GM21723 (cell line): ENCODE results near the gene SIPA1L2.

Experiments
- ATAC-seq: cut with Tn5 transposase; IDR thresholded peaks from one replicate; pipeline ENCODE4 v1.9.1; 2021; ENCODE audit warnings: mild to moderate bottlenecking, moderate library complexity; ENCODE audit not compliant: unreplicated experiment

The SIPA1L2 gene

GRCh38 chr1:232591344-232591743 lies 38.6 kb downstream of the SIPA1L2 start:
- ATAC-seq, result no peak

DNA sequence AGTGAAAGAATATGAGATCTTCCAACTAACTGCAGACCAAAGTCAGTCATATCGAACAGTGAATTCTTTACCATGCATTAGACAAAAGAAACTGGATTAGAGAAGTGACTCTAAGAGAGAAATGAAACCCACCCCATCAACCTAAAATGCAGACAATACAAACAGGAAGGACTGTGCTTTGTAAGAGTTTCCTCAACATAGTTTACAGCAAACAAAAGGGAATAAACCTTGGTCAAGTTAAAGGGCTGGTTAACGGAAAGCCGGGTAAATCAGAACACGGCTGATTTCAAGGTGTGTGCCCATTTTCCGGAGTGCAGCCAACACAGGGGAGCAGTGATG lies 39.2 kb downstream of the SIPA1L2 start:
- ATAC-seq, result peak; percentile 88

- ATAC-seq, result peak; percentile 30
These were observed 39.9 kb downstream of the SIPA1L2 start for GRCh38 chr1:232589812-232590743.

DNA sequence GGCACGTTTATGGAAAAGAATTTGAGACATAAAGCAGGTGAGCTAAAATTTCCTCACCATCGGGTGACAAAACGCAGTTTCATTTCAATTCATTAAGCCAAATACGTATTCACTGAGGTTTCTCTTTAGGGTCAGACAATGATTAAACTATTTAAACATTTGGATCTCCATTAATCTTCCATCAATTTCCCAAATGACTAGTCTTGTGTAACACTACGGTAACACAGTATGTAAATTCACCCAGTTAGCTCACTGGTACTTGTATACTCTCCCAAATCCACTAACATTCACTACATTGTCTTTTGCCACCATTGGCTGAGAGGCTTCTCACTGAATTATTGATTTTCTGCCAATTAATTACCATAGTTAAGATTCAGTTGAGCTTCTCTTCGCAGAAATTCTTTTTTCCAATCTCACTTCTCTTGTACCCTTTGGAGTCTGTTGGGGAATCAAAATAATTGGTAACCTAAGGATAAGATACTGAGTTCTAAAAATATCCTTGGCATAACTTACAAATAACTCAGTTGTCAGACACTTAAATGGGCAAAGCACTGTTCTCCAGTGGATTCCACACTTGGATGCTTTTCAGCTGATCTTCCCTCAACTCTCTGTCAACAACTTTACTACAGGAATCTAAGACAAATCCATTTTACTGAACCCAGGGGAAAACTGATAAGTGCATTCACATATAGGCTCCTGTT lies 40.7 kb downstream of the SIPA1L2 start:
- ATAC-seq, result no peak

DNA sequence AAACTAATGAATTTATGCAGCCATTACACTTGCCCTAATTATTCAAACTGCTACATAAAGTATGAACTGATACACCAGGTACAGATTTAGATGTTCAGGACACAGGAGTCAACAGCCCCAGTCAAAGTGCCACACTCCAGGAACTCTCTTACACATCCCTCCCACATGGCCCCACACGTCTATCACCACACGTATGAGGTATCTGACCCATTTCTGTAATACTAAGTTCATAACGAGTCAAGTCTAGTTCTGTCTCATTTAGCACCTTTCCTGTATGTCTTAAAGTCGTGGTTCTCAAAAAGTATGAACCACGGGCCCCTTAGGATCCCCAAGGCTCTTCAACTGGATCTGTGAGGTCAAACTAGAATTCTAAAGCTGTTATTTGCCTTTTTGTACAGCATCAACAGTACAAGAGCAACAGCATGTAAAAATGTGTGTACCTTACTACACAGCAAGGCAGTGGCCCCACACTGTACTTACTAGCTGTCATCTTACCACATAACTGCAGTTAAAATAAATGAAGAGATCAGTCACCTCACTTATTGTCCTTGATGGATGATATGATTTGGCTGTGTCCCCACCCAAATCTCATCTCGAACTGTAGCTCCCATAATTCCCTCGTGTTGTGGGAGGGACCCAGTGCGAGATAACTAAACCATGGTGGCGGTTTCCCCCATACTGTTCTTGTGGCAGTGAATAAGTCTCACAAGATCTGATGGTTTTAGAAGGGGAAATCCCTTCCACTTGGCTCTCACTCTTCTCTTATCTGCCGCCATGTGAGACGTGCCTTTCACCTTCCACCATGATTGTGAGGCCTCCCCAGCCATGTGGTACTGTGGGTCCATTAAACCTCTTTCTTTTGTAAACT lies 42.6 kb downstream of the SIPA1L2 start:
- no peak for ATAC-seq

DNA sequence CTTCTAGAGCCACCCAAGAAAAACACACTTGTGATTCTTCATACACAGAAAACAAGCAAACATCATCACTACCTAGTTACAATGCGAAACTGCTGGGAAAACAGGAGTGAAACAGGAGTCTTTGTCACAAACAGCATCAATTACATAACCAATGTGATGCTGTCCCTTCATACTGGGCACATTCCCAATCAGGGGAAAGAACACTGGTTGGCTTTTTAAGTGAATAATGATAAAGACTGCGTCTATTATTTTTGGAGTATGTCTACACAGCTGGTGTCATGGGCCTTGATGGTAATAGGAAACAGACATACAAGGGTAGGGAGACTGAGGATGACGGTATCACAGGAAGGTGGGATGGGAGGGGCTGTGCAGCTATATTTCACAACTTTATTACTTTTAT lies 43.3 kb downstream of the SIPA1L2 start:
- no peak for ATAC-seq

DNA sequence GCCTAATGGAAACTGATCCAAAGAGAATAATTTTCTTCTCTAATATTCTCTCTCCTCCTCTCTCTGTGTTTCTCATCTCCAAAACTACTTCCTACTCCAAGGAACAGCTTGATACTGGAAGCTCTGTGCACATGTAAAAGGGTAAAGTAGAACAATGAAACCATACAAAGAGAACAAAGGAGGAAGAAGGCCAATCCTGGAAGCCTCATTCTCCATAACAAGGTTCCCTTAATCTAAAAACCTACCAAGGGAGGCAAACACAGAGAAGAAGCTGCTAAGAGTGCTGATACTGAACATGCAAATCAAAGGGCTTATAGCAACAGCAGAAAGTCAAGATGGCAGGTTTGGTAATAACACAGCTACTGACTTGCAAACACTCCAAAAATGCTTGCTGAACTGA lies 44.4 kb downstream of the SIPA1L2 start:
- ATAC-seq, result no peak

DNA sequence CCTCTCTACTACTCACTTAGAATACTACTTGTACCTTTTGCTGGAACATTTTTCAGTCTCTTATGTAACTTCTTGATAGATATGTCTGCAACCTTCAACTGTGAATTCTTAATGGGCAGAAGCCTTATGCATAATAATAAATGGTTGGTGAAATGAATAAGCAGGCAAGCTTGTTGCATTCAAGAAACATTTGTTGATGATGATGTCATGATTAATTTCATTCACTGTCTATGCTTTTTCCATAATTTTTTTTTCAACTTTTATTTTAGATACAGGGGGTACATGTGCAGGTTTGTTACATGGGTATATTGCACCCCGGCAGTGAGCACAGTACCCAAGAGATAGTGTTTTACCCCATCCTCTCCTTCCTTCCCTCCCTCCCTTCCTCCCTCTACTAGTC lies 48.0 kb downstream of the SIPA1L2 start:
- no peak for ATAC-seq
